BE2C (cell line): ENCODE results near the gene GFM1.

Source experiments
- DNase-seq: peaks from one replicate; pipeline ENCODE4 v3.0.0-alpha.2; 2020
- H3K27me3 ChIP-seq: fragments of 250-450 bp; sonication (Bioruptor Pico); 2 replicates; pipeline ENCODE4 v1.5.1; 2020; ENCODE audit warnings: mild to moderate bottlenecking
- H3K36me3 ChIP-seq: fragments of 250-450 bp; sonication (Bioruptor Pico); 2 replicates; pipeline ENCODE4 v1.5.1; 2020; ENCODE audit warnings: mild to moderate bottlenecking
- H3K4me1 ChIP-seq: fragments of 250-450 bp; sonication (Bioruptor Pico); 2 replicates; pipeline ENCODE4 v1.5.1; 2020
- H3K4me3 ChIP-seq: 2 replicates; pipeline ENCODE4 v1.5.1; 2011; ENCODE audit warnings: low read depth, low read length
- H3K9me3 ChIP-seq: fragments of 250-450 bp; sonication (Bioruptor Pico); 2 replicates; pipeline ENCODE4 v1.5.1; 2020
- TF ChIP-seq, protein P1 (sequence below): IDR thresholded peaks from 2 replicates; pipeline ENCODE4 v1.5.1; 2012; ENCODE audit warnings: mild to moderate bottlenecking, low read depth, low read length

Gene GFM1

DNA sequence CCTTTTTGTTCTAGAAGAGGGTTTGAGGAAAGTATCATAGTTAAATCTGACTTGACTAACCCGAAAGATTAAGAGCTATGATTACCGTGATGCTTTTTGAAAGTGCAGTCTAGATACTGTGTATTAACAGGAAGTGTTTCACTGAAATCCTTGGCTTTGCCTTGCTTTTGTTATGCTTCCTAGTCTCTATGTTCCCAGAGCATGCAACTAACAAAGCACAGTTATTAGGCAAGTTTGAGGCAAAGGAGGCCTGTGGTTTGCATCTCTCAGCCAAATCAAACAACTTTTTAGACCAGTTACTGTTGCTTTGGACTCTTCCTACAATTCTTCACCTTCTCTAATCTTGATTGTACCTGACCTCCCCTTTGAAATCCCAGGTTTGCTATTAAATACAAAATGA lies 24.2 kb downstream of the GFM1 start:
- no peak overlapping the region for H3K4me3 ChIP-seq
- DNase-seq, result no peak

DNA sequence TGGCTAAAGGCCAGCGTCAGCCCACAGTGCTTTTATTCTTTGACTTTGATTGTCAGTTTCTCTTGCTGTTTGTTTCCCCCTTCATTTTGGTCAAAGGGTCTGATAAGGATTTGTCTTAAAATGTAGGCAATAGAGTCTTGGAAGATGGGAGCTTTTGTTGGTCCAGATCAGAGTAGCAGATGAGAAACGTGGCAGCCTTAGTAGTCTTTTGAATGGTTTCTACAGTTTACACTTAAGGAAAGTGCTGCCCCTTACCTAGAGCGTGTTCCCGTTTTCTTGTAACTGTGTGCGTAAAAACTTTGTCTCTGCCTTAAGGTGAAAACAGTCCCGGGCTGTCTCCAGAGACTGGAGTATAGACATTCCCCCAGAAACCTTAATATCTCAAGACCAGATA lies 27.5 kb downstream of the GFM1 start:
- Histone ChIP-seq H3K4me1 (no peaks in the 10 kb centered on the region), H3K36me3 (peaks cover 38% of the 10 kb centered on the region), H3K4me3 (no peak overlapping the region), H3K27me3 (no peaks in the 10 kb centered on the region), H3K9me3 (no peaks in the 10 kb centered on the region)
- no peak for DNase-seq
- TF ChIP-seq, protein P1, sequence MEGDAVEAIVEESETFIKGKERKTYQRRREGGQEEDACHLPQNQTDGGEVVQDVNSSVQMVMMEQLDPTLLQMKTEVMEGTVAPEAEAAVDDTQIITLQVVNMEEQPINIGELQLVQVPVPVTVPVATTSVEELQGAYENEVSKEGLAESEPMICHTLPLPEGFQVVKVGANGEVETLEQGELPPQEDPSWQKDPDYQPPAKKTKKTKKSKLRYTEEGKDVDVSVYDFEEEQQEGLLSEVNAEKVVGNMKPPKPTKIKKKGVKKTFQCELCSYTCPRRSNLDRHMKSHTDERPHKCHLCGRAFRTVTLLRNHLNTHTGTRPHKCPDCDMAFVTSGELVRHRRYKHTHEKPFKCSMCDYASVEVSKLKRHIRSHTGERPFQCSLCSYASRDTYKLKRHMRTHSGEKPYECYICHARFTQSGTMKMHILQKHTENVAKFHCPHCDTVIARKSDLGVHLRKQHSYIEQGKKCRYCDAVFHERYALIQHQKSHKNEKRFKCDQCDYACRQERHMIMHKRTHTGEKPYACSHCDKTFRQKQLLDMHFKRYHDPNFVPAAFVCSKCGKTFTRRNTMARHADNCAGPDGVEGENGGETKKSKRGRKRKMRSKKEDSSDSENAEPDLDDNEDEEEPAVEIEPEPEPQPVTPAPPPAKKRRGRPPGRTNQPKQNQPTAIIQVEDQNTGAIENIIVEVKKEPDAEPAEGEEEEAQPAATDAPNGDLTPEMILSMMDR, result no peak

More for the DNA sequence above, 24.2 kb downstream of the GFM1 start:
- Histone ChIP-seq H3K4me1 (no peaks in the 10 kb centered on the region), H3K27me3 (no peaks in the 10 kb centered on the region), H3K9me3 (no peaks in the 10 kb centered on the region), H3K36me3 (peaks cover 66% of the 10 kb centered on the region)
- TF ChIP-seq, protein P1, result no peak

GRCh38 chr3:158672215-158673176 lies 28.2 kb downstream of the GFM1 start, which contains the start of gene LXN:
LXN (minus strand) TSS chr3:158672648; CDS start chr3:158672478, 170 bp downstream.
- H3K4me3 ChIP-seq, result no peak within 1 kb of the TSS
- H3K9me3 ChIP-seq, result no peaks in the 10 kb centered on the region
- H3K4me1 ChIP-seq, result no peaks in the 10 kb centered on the region
- DNase-seq, result peak; percentile 14
- peaks cover 35% of the 10 kb centered on the region for H3K36me3 ChIP-seq
- TF ChIP-seq, protein P1, result peak; percentile 18
- no peaks in the 10 kb centered on the region for H3K27me3 ChIP-seq

DNA sequence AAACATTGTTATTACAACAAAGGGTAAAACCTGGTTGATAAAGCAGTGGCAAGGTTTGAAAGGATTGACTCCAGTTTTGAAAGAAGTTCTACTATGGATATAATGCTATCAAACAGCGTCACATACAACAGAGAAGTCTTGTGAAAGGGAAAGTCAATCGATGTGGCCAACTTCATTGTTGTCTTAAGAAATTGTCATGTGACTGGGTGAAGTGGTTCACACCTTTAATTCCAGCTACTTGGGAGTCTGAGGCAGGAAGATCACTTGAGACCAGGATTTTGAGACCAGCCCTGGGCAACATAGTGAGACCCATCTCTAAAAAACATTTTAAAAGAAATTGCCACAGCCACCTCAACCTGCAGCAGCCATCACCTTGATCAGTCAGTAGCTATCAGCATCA lies 34.4 kb downstream of the GFM1 start:
- H3K4me1 ChIP-seq, result no peaks in the 10 kb centered on the region
- H3K36me3 ChIP-seq, result peaks cover 22% of the 10 kb centered on the region
- DNase-seq, result no peak
- H3K27me3 ChIP-seq, result no peaks in the 10 kb centered on the region
- H3K9me3 ChIP-seq, result no peaks in the 10 kb centered on the region
- H3K4me3 ChIP-seq, result no peak overlapping the region
- TF ChIP-seq, protein P1, result no peak

GRCh38 chr3:158679547-158680000 lies 35.2 kb downstream of the GFM1 start:
- Histone ChIP-seq H3K9me3 (no peaks in the 10 kb centered on the region), H3K4me1 (no peaks in the 10 kb centered on the region), H3K4me3 (no peak overlapping the region), H3K36me3 (peaks cover 26% of the 10 kb centered on the region), H3K27me3 (no peaks in the 10 kb centered on the region)
- TF ChIP-seq, protein P1, result no peak
- DNase-seq, result no peak

DNA sequence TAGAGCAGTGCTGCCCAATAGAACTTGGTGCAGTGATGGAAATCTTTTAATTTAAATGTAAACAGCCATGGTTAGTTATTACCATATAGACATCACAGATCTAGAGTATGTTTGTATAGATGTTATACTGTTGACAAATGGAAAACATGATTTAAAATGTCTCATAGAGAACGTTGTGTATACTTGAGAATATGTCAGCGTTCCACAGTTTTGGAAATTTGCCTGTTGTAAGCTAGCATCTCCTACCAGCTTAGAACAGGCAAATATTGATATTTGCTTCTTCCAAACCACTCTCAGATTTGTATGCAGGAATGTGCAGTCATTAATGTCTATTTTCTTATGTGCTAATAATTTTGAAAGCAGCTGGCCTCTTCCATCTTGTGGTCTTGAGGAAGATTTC lies 36.5 kb downstream of the GFM1 start:
- no peaks in the 10 kb centered on the region for H3K9me3 ChIP-seq
- no peaks in the 10 kb centered on the region for H3K27me3 ChIP-seq
- H3K36me3 ChIP-seq, result peaks cover 34% of the 10 kb centered on the region
- H3K4me3 ChIP-seq, result no peak overlapping the region
- no peaks in the 10 kb centered on the region for H3K4me1 ChIP-seq
- DNase-seq, result no peak
- TF ChIP-seq, protein P1, result no peak
